Stimulated activated CD8-positive, alpha-beta memory T cell treated with anti-CD3 and anti-CD28 coated beads, Interleukin-4, amount 100 ng/mL, for 48 hours (primary cell): ENCODE results near the gene EXOC3L2.

Experiments
- DNase-seq: peaks from one replicate; pipeline ENCODE4 v3.0.0-alpha.2; 2020

The EXOC3L2 gene

GRCh38 chr19:45178262-45179071 is 66.7 kb downstream of the EXOC3L2 start, which contains the start of gene BLOC1S3:
Gene BLOC1S3, plus strand, starts transcription at chr19:45178784. Its CDS starts 513 bp downstream, at chr19:45179297.
- DNase-seq, result peak; percentile 100

- no peak for DNase-seq
Measured at GRCh38 chr19:45177817-45178261, 67.4 kb downstream of the EXOC3L2 start, which contains the start of gene TRAPPC6A. Gene TRAPPC6A, minus strand, starts transcription at chr19:45178237. Its CDS starts 19 bp downstream, at chr19:45178218.

- DNase-seq, result no peak
Measured at GRCh38 chr19:45175515-45176345, 69.5 kb downstream of the EXOC3L2 start.

GRCh38 chr19:45173816-45174215 is 71.4 kb downstream of the EXOC3L2 start:
- no peak for DNase-seq

GRCh38 chr19:45172611-45173208 is 72.5 kb downstream of the EXOC3L2 start:
- no peak for DNase-seq

GRCh38 chr19:45172173-45172572 is 73.0 kb downstream of the EXOC3L2 start:
- DNase-seq, result peak; percentile 43

- DNase-seq, result peak; percentile 59
Measured at GRCh38 chr19:45171211-45171623, 74.0 kb downstream of the EXOC3L2 start.

- DNase-seq, result no peak
Measured at GRCh38 chr19:45170146-45171106, 74.8 kb downstream of the EXOC3L2 start.

- no peak for DNase-seq
Measured at GRCh38 chr19:45169602-45170001, 75.6 kb downstream of the EXOC3L2 start.

- no peak for DNase-seq
Measured at GRCh38 chr19:45168767-45169351, 76.3 kb downstream of the EXOC3L2 start.

- no peak for DNase-seq
Measured at GRCh38 chr19:45166723-45167252, 78.4 kb downstream of the EXOC3L2 start.

- DNase-seq, result peak; percentile 81
Measured at GRCh38 chr19:45164577-45165335, 80.5 kb downstream of the EXOC3L2 start.

GRCh38 chr19:45163751-45164460 is 81.3 kb downstream of the EXOC3L2 start:
- DNase-seq, result no peak

GRCh38 chr19:45163156-45163555 is 82.1 kb downstream of the EXOC3L2 start:
- DNase-seq, result no peak

GRCh38 chr19:45162608-45163143 is 82.5 kb downstream of the EXOC3L2 start:
- DNase-seq, result no peak
